ENCODE results near the gene DTNBP1. TPM values are rescaled to one million over a fixed set of nuclear protein-coding genes. Genes with fewer than 3 reads are reported as not detected.

The DTNBP1 gene
- total RNA-seq, 1 donor from 2014 or later, result 19.4 TPM

DNA sequence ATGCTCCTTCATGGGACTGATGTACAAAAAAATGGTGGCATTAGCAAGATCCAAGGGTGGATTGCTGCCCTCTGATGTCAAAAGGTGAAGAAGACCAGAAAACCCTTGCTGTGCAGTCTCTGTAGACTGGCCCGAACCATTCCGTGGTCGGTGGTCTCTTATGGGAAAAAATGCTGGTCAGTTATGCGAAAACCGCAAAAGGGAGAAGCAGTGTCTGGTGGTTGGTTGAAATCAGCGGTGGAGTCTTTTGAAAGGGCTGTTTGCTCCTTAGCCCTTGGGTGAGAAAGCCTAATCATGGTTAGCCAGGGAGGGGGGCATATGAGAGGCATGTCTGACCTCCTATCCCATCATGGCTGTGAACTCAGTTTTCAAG, 108.1 kb downstream of the DTNBP1 start:
- Mint-ChIP-seq H3K9me3 (peaks cover 3% of the 10 kb centered on the region), H3K36me3 (no peaks in the 10 kb centered on the region), H3K4me1 (peaks cover 23% of the 10 kb centered on the region), H3K4me3 (no peak overlapping the region), H3K27ac (no peak overlapping the region), H3K27me3 (ENCODE audit: low read depth) (no peaks in the 10 kb centered on the region)
- TF ChIP-seq, protein P1, sequence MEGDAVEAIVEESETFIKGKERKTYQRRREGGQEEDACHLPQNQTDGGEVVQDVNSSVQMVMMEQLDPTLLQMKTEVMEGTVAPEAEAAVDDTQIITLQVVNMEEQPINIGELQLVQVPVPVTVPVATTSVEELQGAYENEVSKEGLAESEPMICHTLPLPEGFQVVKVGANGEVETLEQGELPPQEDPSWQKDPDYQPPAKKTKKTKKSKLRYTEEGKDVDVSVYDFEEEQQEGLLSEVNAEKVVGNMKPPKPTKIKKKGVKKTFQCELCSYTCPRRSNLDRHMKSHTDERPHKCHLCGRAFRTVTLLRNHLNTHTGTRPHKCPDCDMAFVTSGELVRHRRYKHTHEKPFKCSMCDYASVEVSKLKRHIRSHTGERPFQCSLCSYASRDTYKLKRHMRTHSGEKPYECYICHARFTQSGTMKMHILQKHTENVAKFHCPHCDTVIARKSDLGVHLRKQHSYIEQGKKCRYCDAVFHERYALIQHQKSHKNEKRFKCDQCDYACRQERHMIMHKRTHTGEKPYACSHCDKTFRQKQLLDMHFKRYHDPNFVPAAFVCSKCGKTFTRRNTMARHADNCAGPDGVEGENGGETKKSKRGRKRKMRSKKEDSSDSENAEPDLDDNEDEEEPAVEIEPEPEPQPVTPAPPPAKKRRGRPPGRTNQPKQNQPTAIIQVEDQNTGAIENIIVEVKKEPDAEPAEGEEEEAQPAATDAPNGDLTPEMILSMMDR (IDR thresholded peaks at IDR 0.05; ENCODE audit: unreplicated experiment), result no peak
- no peak for DNase-seq (ENCODE audit: low spot score in 2 of 2, unreplicated experiment in 2 of 2)

DNA sequence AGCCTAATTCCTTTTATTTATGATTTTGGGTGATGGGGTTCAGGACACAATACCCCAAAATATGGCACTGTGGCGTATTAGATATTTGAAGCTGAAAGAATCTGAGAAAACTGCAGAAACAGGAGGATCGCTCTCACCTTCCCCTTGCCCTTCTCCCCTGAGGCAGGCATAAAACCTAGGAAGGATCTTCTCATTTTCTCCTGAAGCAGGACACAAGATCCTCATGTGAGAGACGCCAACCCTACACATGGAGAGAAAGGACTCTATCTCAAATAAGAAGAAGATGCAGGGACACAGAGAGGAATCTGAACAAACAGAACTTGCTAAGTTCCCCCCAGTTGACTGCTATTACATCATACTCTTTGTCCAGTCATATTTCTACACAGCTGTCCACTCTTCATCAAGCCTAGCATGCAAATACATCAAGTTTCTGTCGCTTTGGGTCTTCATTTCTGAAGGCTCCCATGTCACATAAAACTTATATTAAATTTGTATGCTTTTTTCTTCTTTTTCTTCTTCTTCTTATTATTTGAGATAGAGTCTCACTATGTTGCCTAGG, 109.0 kb downstream of the DTNBP1 start:
- no peaks in the 10 kb centered on the region for H3K36me3 Mint-ChIP-seq
- H3K27me3 Mint-ChIP-seq (ENCODE audit: low read depth), result no peaks in the 10 kb centered on the region
- TF ChIP-seq, protein P1 (IDR thresholded peaks at IDR 0.05; ENCODE audit: unreplicated experiment), result no peak
- DNase-seq (ENCODE audit: low spot score in 2 of 2, unreplicated experiment in 2 of 2), result no peak
- no peak overlapping the region for H3K4me3 Mint-ChIP-seq
- H3K4me1 Mint-ChIP-seq, result peaks cover 23% of the 10 kb centered on the region
- peak overlapping the region; percentile 20 for H3K27ac Mint-ChIP-seq
- peaks cover under 1% of the 10 kb centered on the region for H3K9me3 Mint-ChIP-seq

DNA sequence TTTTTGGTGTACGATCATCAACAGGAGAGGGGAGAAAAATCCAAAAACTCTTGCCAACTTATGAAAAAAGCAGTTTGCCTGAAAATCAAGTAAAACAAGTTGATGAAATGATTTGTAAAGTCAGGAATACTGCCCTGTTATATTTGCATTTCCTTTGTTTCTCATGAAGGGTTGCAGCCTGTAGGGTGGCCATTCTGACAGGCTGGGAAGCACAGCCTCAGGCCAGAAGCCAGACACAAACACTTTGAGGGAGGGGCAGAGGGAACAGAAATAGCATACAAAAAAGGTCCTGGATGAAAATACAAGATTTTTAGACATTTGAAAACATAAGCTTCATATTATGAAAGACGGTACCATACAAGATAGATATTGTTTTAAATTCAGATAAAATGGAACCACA, 109.8 kb downstream of the DTNBP1 start:
- H3K9me3 Mint-ChIP-seq, result no peaks in the 10 kb centered on the region
- H3K4me1 Mint-ChIP-seq, result peaks cover 23% of the 10 kb centered on the region
- H3K36me3 Mint-ChIP-seq, result no peaks in the 10 kb centered on the region

DNA sequence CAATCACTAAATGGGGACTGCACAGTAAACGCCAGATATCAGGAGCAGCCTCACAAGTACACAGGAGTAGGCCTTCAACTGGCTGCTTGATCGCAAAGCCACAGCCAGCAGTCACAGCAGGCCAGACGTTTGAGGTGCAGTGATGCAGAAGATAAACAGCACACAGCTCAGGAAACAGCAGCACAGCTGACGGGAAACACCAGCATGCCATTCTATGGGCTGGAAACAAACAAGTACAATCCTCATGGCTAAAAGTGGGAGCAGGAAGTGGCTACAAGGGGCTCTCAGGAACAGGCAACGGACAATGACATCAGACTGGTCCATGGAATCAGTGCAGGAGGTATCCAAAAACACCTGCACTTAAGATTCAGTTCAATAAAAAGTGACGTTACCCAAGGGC, 111.0 kb downstream of the DTNBP1 start:
- TF ChIP-seq, protein P1 (IDR thresholded peaks at IDR 0.05; ENCODE audit: unreplicated experiment), result no peak
- H3K9me3 Mint-ChIP-seq, result no peaks in the 10 kb centered on the region
- H3K4me3 Mint-ChIP-seq, result no peak overlapping the region
- H3K36me3 Mint-ChIP-seq, result no peaks in the 10 kb centered on the region
- no peaks in the 10 kb centered on the region for H3K27me3 Mint-ChIP-seq (ENCODE audit: low read depth)
- no peak overlapping the region for H3K27ac Mint-ChIP-seq
- peaks cover 29% of the 10 kb centered on the region for H3K4me1 Mint-ChIP-seq
- no peak for DNase-seq (ENCODE audit: low spot score in 2 of 2, unreplicated experiment in 2 of 2)

More for the DNA sequence above, 109.8 kb downstream of the DTNBP1 start:
- H3K27ac Mint-ChIP-seq, result peak overlapping the region; percentile 19
- DNase-seq (ENCODE audit: low spot score in 2 of 2, unreplicated experiment in 2 of 2), result no peak
- no peak overlapping the region for H3K4me3 Mint-ChIP-seq
- H3K27me3 Mint-ChIP-seq (ENCODE audit: low read depth), result no peaks in the 10 kb centered on the region
- TF ChIP-seq, protein P1 (IDR thresholded peaks at IDR 0.05; ENCODE audit: unreplicated experiment), result no peak

DNA sequence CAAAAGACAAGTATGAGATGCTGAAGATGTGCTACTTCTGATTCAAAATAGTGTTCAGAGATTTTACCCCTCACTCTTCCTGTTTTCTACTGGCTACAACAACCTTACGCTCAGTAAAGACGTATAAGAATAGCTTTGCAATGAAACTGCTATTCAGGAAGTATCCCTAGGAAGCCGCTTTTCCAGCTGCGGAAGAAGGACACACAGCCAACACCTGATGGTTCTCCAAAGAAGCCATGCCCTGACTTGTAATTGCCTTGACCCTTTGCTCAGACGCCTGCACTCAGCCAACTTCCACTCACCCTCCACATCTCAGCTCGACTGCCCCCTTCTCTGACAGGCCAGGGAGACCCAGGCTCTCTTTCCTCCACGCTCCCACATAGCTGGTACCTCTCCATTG, 111.6 kb downstream of the DTNBP1 start:
- TF ChIP-seq, protein P1 (IDR thresholded peaks at IDR 0.05; ENCODE audit: unreplicated experiment), result no peak
- H3K4me1 Mint-ChIP-seq, result peaks cover 33% of the 10 kb centered on the region
- H3K9me3 Mint-ChIP-seq, result no peaks in the 10 kb centered on the region
- H3K36me3 Mint-ChIP-seq, result no peaks in the 10 kb centered on the region
- no peak overlapping the region for H3K27ac Mint-ChIP-seq
- H3K4me3 Mint-ChIP-seq, result no peak overlapping the region
- no peak for DNase-seq (ENCODE audit: low spot score in 2 of 2, unreplicated experiment in 2 of 2)
- H3K27me3 Mint-ChIP-seq (ENCODE audit: low read depth), result no peaks in the 10 kb centered on the region
